Nephron (organoid): Measurements from ENCODE around the gene ZNF354C.

ENCODE experiments used
- H3K27ac Mint-ChIP-seq, 3 experiments: 2 replicates each; pipeline ENCODE4 v1.8.0; 2020; ENCODE audit warnings: mixed read lengths in 3 of 3, mild to moderate bottlenecking in 2 of 3, moderate library complexity in 1 of 3
- H3K27me3 Mint-ChIP-seq: 2 replicates; pipeline ENCODE4 v1.8.0; 2021; ENCODE audit warnings: low read depth, mild to moderate bottlenecking, moderate library complexity, mixed read lengths
- H3K36me3 Mint-ChIP-seq: 2 replicates; pipeline ENCODE4 v1.8.0; 2020; ENCODE audit warnings: low read depth, mixed read lengths
- H3K4me1 Mint-ChIP-seq: 2 replicates; pipeline ENCODE4 v1.8.0; 2020; ENCODE audit warnings: mixed read lengths
- H3K4me3 Mint-ChIP-seq, 3 experiments: 2 replicates each; pipeline ENCODE4 v1.8.0; 2020; ENCODE audit warnings: mild to moderate bottlenecking in 3 of 3, mixed read lengths in 3 of 3, moderate library complexity in 2 of 3
- H3K9me3 Mint-ChIP-seq: 2 replicates; pipeline ENCODE4 v1.8.0; 2020; ENCODE audit warnings: mixed read lengths
- TF ChIP-seq, protein P1 (sequence below), 3 experiments: fragments of 200-600 bp; sonication (generic); IDR thresholded peaks; one replicate each; pipeline ENCODE4 v1.5.0; 2021; ENCODE audit warnings: antibody characterized with exemption in 3 of 3; ENCODE audit not compliant: unreplicated experiment in 3 of 3

Gene ZNF354C

GRCh38 chr5:179115845-179116524 lies 55.8 kb downstream of the ZNF354C start:
- peaks cover 12% of the 10 kb centered on the region for H3K27me3 Mint-ChIP-seq
- peaks cover 11% of the 10 kb centered on the region for H3K36me3 Mint-ChIP-seq
- TF ChIP-seq, protein P1, sequence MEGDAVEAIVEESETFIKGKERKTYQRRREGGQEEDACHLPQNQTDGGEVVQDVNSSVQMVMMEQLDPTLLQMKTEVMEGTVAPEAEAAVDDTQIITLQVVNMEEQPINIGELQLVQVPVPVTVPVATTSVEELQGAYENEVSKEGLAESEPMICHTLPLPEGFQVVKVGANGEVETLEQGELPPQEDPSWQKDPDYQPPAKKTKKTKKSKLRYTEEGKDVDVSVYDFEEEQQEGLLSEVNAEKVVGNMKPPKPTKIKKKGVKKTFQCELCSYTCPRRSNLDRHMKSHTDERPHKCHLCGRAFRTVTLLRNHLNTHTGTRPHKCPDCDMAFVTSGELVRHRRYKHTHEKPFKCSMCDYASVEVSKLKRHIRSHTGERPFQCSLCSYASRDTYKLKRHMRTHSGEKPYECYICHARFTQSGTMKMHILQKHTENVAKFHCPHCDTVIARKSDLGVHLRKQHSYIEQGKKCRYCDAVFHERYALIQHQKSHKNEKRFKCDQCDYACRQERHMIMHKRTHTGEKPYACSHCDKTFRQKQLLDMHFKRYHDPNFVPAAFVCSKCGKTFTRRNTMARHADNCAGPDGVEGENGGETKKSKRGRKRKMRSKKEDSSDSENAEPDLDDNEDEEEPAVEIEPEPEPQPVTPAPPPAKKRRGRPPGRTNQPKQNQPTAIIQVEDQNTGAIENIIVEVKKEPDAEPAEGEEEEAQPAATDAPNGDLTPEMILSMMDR (IDR thresholded peaks at IDR 0.05; ENCODE audit: unreplicated experiment in 3 of 3): no peak
- H3K4me1 Mint-ChIP-seq: no peaks in the 10 kb centered on the region
- no peak overlapping the region for H3K4me3 Mint-ChIP-seq
- peaks cover 50% of the 10 kb centered on the region for H3K9me3 Mint-ChIP-seq
- H3K27ac Mint-ChIP-seq: no peak overlapping the region

DNA sequence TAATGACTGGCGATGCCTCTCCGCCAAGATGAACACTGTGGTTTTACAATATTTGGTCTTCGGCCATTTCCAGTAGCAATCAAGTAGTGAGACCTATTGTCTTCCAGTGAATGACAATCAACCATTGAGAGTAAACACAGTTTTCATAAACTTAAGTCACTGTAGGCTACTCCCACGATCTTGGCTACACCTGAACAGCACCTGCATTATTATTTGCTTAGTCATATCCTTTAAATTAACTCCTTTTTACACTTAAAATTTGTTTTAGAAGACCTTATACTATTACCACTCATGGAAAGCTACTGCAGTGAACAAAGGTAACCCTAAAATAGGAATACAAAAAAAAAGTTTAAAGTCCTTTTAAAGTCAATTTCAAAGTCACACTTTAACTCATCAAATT lies 58.2 kb downstream of the ZNF354C start:
- TF ChIP-seq, protein P1 (IDR thresholded peaks at IDR 0.05; ENCODE audit: unreplicated experiment in 3 of 3): no peak

DNA sequence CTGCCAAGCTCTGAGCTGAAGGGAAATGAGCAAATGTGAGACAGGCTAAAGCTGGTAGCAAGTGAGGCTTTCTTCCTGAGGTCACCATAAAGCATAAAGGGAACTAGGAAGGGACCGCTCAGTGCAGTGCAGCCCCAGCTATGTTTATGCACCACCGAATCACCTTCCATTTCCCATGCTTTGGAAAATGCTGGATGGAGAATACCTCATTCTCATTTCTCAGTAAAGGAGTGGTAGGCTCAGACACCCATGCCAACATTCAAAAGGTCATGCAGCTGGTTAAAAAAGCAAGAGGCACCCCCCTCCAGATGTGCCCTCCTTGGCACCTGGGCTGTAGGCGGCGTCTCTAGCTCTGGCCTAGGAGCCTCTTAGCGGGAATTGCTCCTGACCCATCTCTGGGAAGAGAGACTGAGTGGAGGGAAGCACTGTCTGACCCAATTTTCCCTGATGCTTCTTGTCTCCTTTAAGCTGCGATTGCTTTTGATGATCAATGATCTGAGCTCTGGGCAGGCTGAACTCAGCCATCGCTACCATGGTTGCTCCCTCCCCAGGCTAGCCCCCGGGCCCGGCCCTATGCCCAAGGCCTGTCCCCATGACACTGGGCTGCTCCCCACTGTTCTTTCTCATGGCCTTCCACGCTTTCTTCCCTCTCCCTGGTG lies 58.7 kb downstream of the ZNF354C start:
- H3K36me3 Mint-ChIP-seq: peaks cover 12% of the 10 kb centered on the region
- H3K27ac Mint-ChIP-seq: no peak overlapping the region
- peaks cover 7% of the 10 kb centered on the region for H3K27me3 Mint-ChIP-seq
- no peak overlapping the region for H3K4me3 Mint-ChIP-seq
- H3K9me3 Mint-ChIP-seq: peaks cover 32% of the 10 kb centered on the region
- TF ChIP-seq, protein P1 (IDR thresholded peaks at IDR 0.05; ENCODE audit: unreplicated experiment in 3 of 3): no peak
- H3K4me1 Mint-ChIP-seq: no peaks in the 10 kb centered on the region

More for the DNA sequence above, 58.2 kb downstream of the ZNF354C start:
- Mint-ChIP-seq H3K9me3 (peaks cover 36% of the 10 kb centered on the region), H3K27me3 (peaks cover 7% of the 10 kb centered on the region), H3K4me3 (no peak overlapping the region), H3K4me1 (no peaks in the 10 kb centered on the region), H3K27ac (no peak overlapping the region), H3K36me3 (peaks cover 11% of the 10 kb centered on the region)

DNA sequence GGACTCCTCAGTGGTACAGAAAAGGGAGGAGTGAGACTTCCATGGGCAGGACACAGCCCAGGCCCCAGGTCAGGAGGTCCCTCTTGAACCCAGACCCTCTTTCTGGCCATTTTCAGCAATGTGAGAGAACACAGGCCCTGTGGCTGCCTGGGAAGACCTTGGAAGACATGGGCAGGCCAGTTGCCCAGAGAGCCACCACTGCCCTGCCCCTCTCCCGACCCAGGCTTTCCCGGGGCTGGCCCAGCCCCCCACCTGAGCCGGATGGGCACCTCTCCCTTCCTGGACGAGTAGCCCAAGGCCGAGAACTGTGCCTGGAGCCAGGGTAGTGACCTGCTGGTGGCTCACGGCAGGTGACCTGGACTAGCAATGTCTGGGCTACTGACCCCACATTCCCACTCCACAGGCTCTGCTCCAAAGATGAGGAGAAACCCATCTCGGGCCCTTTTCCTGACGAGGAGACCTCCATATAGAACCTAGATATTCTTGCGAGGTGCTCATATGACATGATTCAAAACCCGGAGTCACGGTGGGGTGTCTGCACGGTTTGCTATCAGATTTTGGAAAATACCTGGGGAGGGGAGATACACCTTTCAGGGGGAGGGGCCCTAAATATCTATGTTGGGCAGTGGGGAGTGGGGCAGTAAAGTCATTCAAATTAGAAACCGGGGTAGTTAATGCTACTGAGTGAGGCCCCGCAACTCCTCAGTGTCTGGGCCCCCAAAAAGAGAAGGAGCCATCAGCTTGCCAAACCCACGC lies 59.4 kb downstream of the ZNF354C start:
- Mint-ChIP-seq H3K4me1 (no peaks in the 10 kb centered on the region), H3K9me3 (peaks cover 32% of the 10 kb centered on the region), H3K36me3 (peaks cover 17% of the 10 kb centered on the region), H3K27me3 (peaks cover 7% of the 10 kb centered on the region), H3K4me3 (no peak overlapping the region), H3K27ac (no peak overlapping the region)
- TF ChIP-seq, protein P1 (IDR thresholded peaks at IDR 0.05; ENCODE audit: unreplicated experiment in 3 of 3): no peak

DNA sequence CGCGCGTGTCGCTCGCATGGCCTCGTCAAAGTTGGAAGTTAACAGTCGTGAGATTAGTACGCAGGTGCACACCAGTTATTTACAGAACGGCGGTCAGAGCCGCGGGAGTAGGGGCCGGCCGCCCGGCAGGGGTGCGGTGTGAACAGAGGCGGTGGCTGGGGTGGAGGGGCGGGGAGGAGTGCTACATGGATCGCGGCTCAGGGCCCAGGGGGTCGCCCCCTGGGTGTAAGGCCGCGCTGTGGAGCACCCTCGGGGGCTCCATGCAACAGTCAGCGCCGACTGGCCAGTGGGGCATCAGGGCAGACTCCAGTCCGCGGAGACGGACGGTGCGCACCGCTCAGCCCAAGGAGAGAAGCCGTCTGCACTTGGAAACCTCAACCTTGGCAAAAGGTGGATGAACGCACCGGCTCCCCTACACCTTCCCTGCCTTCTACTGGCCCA lies 60.3 kb downstream of the ZNF354C start:
- Mint-ChIP-seq H3K27me3 (peaks cover 4% of the 10 kb centered on the region), H3K4me1 (no peaks in the 10 kb centered on the region), H3K4me3 (no peak overlapping the region), H3K9me3 (peaks cover 25% of the 10 kb centered on the region), H3K36me3 (peaks cover 12% of the 10 kb centered on the region), H3K27ac (no peak overlapping the region)
- TF ChIP-seq, protein P1 (IDR thresholded peaks at IDR 0.05; ENCODE audit: unreplicated experiment in 3 of 3): no peak
